HEK293T (cell line): Measurements from ENCODE around the gene PSAPL1.

Experiments
- BHLHE40 ChIP-seq: fragments of 450-650 bp; IDR thresholded peaks from 2 replicates; pipeline ENCODE4 v1.6.1; 2016; ENCODE audit warnings: mild to moderate bottlenecking, moderate library complexity, borderline replicate concordance
- ELF4 ChIP-seq: fragments of 450-650 bp; IDR thresholded peaks from 2 replicates; pipeline ENCODE4 v1.6.1; 2017; ENCODE audit warnings: antibody characterized with exemption
- FOXA1 ChIP-seq: fragments of 450-650 bp; IDR thresholded peaks from 2 replicates; pipeline ENCODE4 v1.6.1; 2016; ENCODE audit warnings: mild to moderate bottlenecking
- FOXK2 ChIP-seq: fragments of 450-650 bp; IDR thresholded peaks from 2 replicates; pipeline ENCODE4 v1.6.1; 2016; ENCODE audit warnings: mild to moderate bottlenecking
- FOXM1 ChIP-seq: fragments of 450-650 bp; IDR thresholded peaks from 2 replicates; pipeline ENCODE4 v1.6.1; 2017; ENCODE audit warnings: mild to moderate bottlenecking, borderline replicate concordance
- HDGF ChIP-seq: fragments of 450-650 bp; IDR thresholded peaks from 2 replicates; pipeline ENCODE4 v1.6.1; 2017; ENCODE audit warnings: antibody characterized with exemption, borderline replicate concordance
- SP1 ChIP-seq: fragments of 450-650 bp; IDR thresholded peaks from 2 replicates; pipeline ENCODE4 v1.6.1; 2017
- SUZ12 ChIP-seq: fragments of 450-650 bp; IDR thresholded peaks from 2 replicates; pipeline ENCODE4 v1.6.1; 2016; ENCODE audit warnings: mild to moderate bottlenecking
- ZNF384 ChIP-seq: fragments of 450-650 bp; IDR thresholded peaks from 2 replicates; pipeline ENCODE4 v1.6.1; 2016
- TF ChIP-seq, protein P1 (sequence below): fragments of 450-650 bp; IDR thresholded peaks from 2 replicates; pipeline ENCODE4 v1.6.1; 2016

DNA sequence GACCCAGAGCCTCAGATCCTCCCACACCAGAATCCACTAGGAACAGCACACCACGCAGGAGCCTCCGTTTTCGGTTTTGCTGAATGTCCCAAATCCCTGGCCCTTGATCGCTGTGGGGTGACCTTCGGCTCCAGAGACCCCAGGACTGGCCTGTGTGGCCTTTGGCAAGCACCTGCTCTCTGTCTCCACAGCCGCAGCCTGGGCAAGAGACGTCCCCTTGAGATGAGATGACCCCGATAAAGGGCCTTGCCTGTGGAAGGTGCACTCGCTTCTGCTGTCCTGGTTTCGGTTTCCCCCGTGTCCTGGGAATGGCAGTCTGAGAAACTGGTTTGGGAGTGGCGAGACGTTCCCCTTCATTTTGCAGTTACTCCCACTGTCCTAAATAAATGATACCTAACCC lies 9.6 kb downstream of the PSAPL1 start:
- TF ChIP-seq SUZ12: no peak
- no peak for TF ChIP-seq FOXM1
- TF ChIP-seq SP1: no peak
- TF ChIP-seq BHLHE40: no peak
- no peak for TF ChIP-seq FOXA1
- TF ChIP-seq, protein P1, sequence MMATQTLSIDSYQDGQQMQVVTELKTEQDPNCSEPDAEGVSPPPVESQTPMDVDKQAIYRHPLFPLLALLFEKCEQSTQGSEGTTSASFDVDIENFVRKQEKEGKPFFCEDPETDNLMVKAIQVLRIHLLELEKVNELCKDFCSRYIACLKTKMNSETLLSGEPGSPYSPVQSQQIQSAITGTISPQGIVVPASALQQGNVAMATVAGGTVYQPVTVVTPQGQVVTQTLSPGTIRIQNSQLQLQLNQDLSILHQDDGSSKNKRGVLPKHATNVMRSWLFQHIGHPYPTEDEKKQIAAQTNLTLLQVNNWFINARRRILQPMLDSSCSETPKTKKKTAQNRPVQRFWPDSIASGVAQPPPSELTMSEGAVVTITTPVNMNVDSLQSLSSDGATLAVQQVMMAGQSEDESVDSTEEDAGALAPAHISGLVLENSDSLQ: no peak
- TF ChIP-seq FOXK2: no peak
- TF ChIP-seq ELF4: no peak
- no peak for TF ChIP-seq ZNF384
- TF ChIP-seq HDGF: no peak
